PFSK-1 (cell line): Measurements from ENCODE around the gene ZNF311.

ENCODE experiments used
- FOXP2 ChIP-seq: optimal IDR thresholded peaks from 2 replicates; pipeline ENCODE3; 2011; ENCODE audit warnings: borderline replicate concordance, control low read depth, inconsistent platforms; ENCODE audit not compliant: insufficient read depth; ENCODE audit errors: extremely low read length, extremely low read depth
- POLR2AphosphoS5 ChIP-seq: IDR thresholded peaks from 2 replicates; pipeline ENCODE4 v1.6.1; 2012; ENCODE audit warnings: low read depth, mild to moderate bottlenecking, control low read depth, low read length, moderate library complexity
- SIN3A ChIP-seq: IDR thresholded peaks from 2 replicates; pipeline ENCODE4 v1.6.1; 2012; ENCODE audit warnings: mild to moderate bottlenecking, low read length, moderate library complexity, borderline replicate concordance; ENCODE audit not compliant: insufficient read depth
- TF ChIP-seq, protein P1 (sequence below), 2 experiments: IDR thresholded peaks; 2 replicates each; pipeline versions ENCODE4 v1.6.1 to v1.8.0; 2011 to 2012; ENCODE audit warnings: low read depth in 2 of 2, low read length in 2 of 2, control low read depth in 1 of 2, inconsistent platforms in 1 of 2, mild to moderate bottlenecking in 1 of 2, moderate library complexity in 1 of 2; ENCODE audit not compliant: insufficient read depth in 1 of 2

DNA sequence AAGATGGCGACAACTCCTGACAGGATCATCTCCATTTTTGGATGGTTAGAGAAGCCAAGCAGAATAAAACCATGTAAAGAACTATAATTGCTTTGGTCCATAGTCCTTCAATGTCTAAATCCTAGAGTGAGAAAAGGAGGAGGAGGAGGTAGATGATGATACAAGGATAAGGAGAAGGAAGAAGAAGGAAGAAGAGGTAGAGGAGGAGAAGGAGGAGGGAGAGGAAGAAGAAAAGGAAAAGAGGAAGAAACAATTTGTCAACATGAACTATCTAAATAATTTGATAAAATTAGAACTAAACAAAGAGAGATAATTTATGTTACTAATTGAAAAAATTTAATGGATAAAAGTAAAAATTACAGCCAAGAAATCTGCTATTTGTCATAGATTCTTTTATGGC is 40.0 kb upstream of the ZNF311 start, which contains the start of gene OR2W1:
- TF ChIP-seq SIN3A (no peak), POLR2AphosphoS5 (no peak), FOXP2 (no peak)
- TF ChIP-seq, protein P1, sequence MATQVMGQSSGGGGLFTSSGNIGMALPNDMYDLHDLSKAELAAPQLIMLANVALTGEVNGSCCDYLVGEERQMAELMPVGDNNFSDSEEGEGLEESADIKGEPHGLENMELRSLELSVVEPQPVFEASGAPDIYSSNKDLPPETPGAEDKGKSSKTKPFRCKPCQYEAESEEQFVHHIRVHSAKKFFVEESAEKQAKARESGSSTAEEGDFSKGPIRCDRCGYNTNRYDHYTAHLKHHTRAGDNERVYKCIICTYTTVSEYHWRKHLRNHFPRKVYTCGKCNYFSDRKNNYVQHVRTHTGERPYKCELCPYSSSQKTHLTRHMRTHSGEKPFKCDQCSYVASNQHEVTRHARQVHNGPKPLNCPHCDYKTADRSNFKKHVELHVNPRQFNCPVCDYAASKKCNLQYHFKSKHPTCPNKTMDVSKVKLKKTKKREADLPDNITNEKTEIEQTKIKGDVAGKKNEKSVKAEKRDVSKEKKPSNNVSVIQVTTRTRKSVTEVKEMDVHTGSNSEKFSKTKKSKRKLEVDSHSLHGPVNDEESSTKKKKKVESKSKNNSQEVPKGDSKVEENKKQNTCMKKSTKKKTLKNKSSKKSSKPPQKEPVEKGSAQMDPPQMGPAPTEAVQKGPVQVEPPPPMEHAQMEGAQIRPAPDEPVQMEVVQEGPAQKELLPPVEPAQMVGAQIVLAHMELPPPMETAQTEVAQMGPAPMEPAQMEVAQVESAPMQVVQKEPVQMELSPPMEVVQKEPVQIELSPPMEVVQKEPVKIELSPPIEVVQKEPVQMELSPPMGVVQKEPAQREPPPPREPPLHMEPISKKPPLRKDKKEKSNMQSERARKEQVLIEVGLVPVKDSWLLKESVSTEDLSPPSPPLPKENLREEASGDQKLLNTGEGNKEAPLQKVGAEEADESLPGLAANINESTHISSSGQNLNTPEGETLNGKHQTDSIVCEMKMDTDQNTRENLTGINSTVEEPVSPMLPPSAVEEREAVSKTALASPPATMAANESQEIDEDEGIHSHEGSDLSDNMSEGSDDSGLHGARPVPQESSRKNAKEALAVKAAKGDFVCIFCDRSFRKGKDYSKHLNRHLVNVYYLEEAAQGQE (IDR thresholded peaks at IDR 0.05; ENCODE audit: insufficient read depth in 1 of 2, low read depth in 2 of 2, low read length in 2 of 2) = no peak
